NCI-H146 treated with DMSO at 0.1 percent for 48 hours (cell line): Measurements from ENCODE around the gene ZFHX3.
"Not testable (repeated sequence)": the region's sequence is repeated elsewhere in the genome, so short reads cannot be mapped to it uniquely, and the experiment has no call there.

ENCODE experiments used
- DNase-seq: peaks from one replicate; lab custom pipeline; 2025; ENCODE audit not compliant: unreplicated experiment; lab: John Stamatoyannopoulos, UW

Gene ZFHX3

GRCh38 chr16:73047536-73048291, at the start of gene ZFHX3:
Gene ZFHX3 (minus strand): TSS chr16:73048128. CDS start chr16:72960145, 87,983 bp downstream.
- DNase-seq, result no peak

GRCh38 chr16:73096510-73096909, 48.6 kb upstream of the ZFHX3 start:
- no peak for DNase-seq

- peak; percentile 0 for DNase-seq
These were observed 48.0 kb upstream of the ZFHX3 start for GRCh38 chr16:73095885-73096421.

GRCh38 chr16:73095142-73095820, 47.4 kb upstream of the ZFHX3 start:
- DNase-seq, result no peak

- no peak for DNase-seq
These were observed 46.4 kb upstream of the ZFHX3 start for GRCh38 chr16:73094371-73094770.

- no peak for DNase-seq
These were observed 45.5 kb upstream of the ZFHX3 start for GRCh38 chr16:73093146-73094144.

GRCh38 chr16:73092236-73092781, 44.4 kb upstream of the ZFHX3 start:
- no peak for DNase-seq

GRCh38 chr16:73091174-73091573, 43.2 kb upstream of the ZFHX3 start:
- no peak for DNase-seq

GRCh38 chr16:73089420-73089819, 41.5 kb upstream of the ZFHX3 start:
- no peak for DNase-seq

GRCh38 chr16:73086108-73086507, 38.2 kb upstream of the ZFHX3 start:
- no peak for DNase-seq

- DNase-seq, result no peak
These were observed 35.3 kb upstream of the ZFHX3 start for GRCh38 chr16:73083271-73083670.

- not testable (repeated sequence) for DNase-seq
These were observed 34.7 kb upstream of the ZFHX3 start for GRCh38 chr16:73082634-73083051.

- no peak for DNase-seq
These were observed 33.0 kb upstream of the ZFHX3 start for GRCh38 chr16:73080931-73081330.

- no peak for DNase-seq
These were observed 28.4 kb upstream of the ZFHX3 start for GRCh38 chr16:73076324-73076810.

GRCh38 chr16:73074382-73074781, 26.5 kb upstream of the ZFHX3 start:
- DNase-seq, result no peak

GRCh38 chr16:73072051-73072450, 24.1 kb upstream of the ZFHX3 start:
- DNase-seq, result not testable (repeated sequence)

- DNase-seq, result peak; percentile 67
These were observed 23.4 kb upstream of the ZFHX3 start for GRCh38 chr16:73071131-73071940.

GRCh38 chr16:73069581-73070262, 21.8 kb upstream of the ZFHX3 start:
- no peak for DNase-seq
